ENCODE measurements around the gene PDZRN3.

- TF ChIP-seq CTCF (IDR thresholded peaks at IDR 0.05) (no peak), POLR2A (IDR thresholded peaks at IDR 0.05) (no peak)
Measured at GRCh38 chr3:73478858-73479257, 145.9 kb downstream of the PDZRN3 start.
